GM23338 (cell line): ENCODE data around the gene SYCN. TPM values are rescaled to one million over a fixed set of nuclear protein-coding genes. Genes with fewer than 3 reads are reported as not detected.

ENCODE experiments used
- ATAC-seq: fragments of 200-7000 bp; cut with Tn5 transposase; 3 replicates; pipeline ENCODE4 v1.9.1; 2020
- DNase-seq: peaks from one replicate; pipeline ENCODE4 v3.0.0-alpha.2; 2015; ENCODE audit warnings: low spot score
- H2AFZ ChIP-seq: fragments of 200-600 bp; sonication (generic); 2 replicates; pipeline ENCODE4 v1.8.0; 2016; ENCODE audit warnings: antibody characterized with exemption, mild to moderate bottlenecking, moderate library complexity
- H3F3A ChIP-seq: fragments of 200-600 bp; sonication (generic); replicated peaks from 2 replicates; pipeline ENCODE4 v1.8.0; 2017; ENCODE audit warnings: antibody characterized with exemption, mixed run types, low read depth
- H3K27ac ChIP-seq: fragments of 200-600 bp; sonication (generic); 2 replicates; pipeline ENCODE4 v1.6.1; 2016; ENCODE audit warnings: low read depth
- H3K27me3 ChIP-seq: fragments of 200-600 bp; sonication (generic); 2 replicates; pipeline ENCODE4 v1.8.0; 2016; ENCODE audit warnings: mild to moderate bottlenecking, mixed run types, moderate library complexity; ENCODE audit not compliant: insufficient read depth
- H3K36me3 ChIP-seq: fragments of 200-600 bp; sonication (generic); 2 replicates; pipeline ENCODE4 v1.8.0; 2016; ENCODE audit warnings: mild to moderate bottlenecking; ENCODE audit not compliant: insufficient read depth
- H3K4me1 ChIP-seq: fragments of 200-600 bp; sonication (generic); 2 replicates; pipeline ENCODE4 v1.8.0; 2016; ENCODE audit warnings: mild to moderate bottlenecking, moderate library complexity; ENCODE audit not compliant: insufficient read depth
- H3K4me2 ChIP-seq: fragments of 200-600 bp; sonication (generic); 2 replicates; pipeline ENCODE4 v1.7.1; 2017; ENCODE audit warnings: mixed run types
- H3K4me3 ChIP-seq: fragments of 200-600 bp; sonication (generic); 2 replicates; pipeline ENCODE4 v1.6.1; 2016; ENCODE audit warnings: mixed run types
- H3K79me2 ChIP-seq: fragments of 200-600 bp; sonication (generic); replicated peaks from 2 replicates; pipeline ENCODE4 v1.8.0; 2017; ENCODE audit warnings: mild to moderate bottlenecking; ENCODE audit not compliant: insufficient read depth
- H3K9me2 ChIP-seq: fragments of 200-600 bp; sonication (generic); 2 replicates; pipeline ENCODE4 v1.8.0; 2017; ENCODE audit not compliant: insufficient read depth
- H4K20me1 ChIP-seq: fragments of 200-600 bp; sonication (generic); replicated peaks from 2 replicates; pipeline ENCODE4 v1.8.0; 2017; ENCODE audit warnings: mild to moderate bottlenecking; ENCODE audit not compliant: insufficient read depth
- H3K27ac Mint-ChIP-seq: 2 replicates; pipeline ENCODE4 v1.8.0; 2020; ENCODE audit warnings: inconsistent platforms, mild to moderate bottlenecking, moderate library complexity, mixed read lengths
- H3K27me3 Mint-ChIP-seq: 3 replicates; pipeline ENCODE4 v1.8.0; 2022; ENCODE audit warnings: low read depth, mild to moderate bottlenecking, moderate library complexity, mixed read lengths, inconsistent platforms; ENCODE audit not compliant: insufficient read depth, poor library complexity
- H3K36me3 Mint-ChIP-seq: 3 replicates; pipeline ENCODE4 v1.8.0; 2021; ENCODE audit warnings: low read depth, mild to moderate bottlenecking, inconsistent platforms, moderate library complexity, mixed read lengths
- H3K4me1 Mint-ChIP-seq: 3 replicates; pipeline ENCODE4 v1.8.0; 2020; ENCODE audit warnings: mild to moderate bottlenecking, inconsistent platforms, mixed read lengths
- H3K4me3 Mint-ChIP-seq: 3 replicates; pipeline ENCODE4 v1.8.0; 2021; ENCODE audit warnings: moderate library complexity, mild to moderate bottlenecking, inconsistent platforms, mixed read lengths
- H3K9me3 Mint-ChIP-seq: 3 replicates; pipeline ENCODE4 v1.8.0; 2020; ENCODE audit warnings: moderate library complexity, mild to moderate bottlenecking, inconsistent platforms, mixed read lengths
- EZH2 ChIP-seq: fragments of 200-600 bp; sonication (generic); IDR thresholded peaks from one replicate; pipeline ENCODE4 v1.8.0; 2017; ENCODE audit warnings: antibody characterized with exemption, mild to moderate bottlenecking, low read depth; ENCODE audit not compliant: unreplicated experiment
- EZH2phosphoT487 ChIP-seq: fragments of 200-600 bp; sonication (generic); IDR thresholded peaks from one replicate; pipeline ENCODE4 v1.8.1; 2018; ENCODE audit warnings: antibody characterized with exemption; ENCODE audit not compliant: unreplicated experiment
- NANOG ChIP-seq: IDR thresholded peaks from 2 replicates; pipeline ENCODE4 v1.6.1; 2016; ENCODE audit warnings: antibody characterized with exemption, borderline replicate concordance
- ZNF331 ChIP-seq: fragments of 250-450 bp; sonication (Bioruptor Pico); IDR thresholded peaks from 2 replicates; pipeline ENCODE4 v1.5.0; 2020; ENCODE audit warnings: low read depth, mild to moderate bottlenecking, moderate library complexity
- polyA plus RNA-seq: library from polyadenylated mRNA; unstranded; fragments of >200 nt; fragmentation: Nextera tagmentation; extraction: Ambion mirVana; gene quantifications from 2 replicates; pipeline ENCODE4 v1.2.1, GENCODE V29; 2016
- total RNA-seq: library from RNA; depleted of rRNA; stranded (reverse); fragments of >200 nt; shearing (Covaris generic); gene quantifications from 2 replicates; pipeline ENCODE4 v1.2.3, GENCODE V29; 2014
- TF ChIP-seq, protein P1 (sequence below): IDR thresholded peaks from 2 replicates; pipeline ENCODE4 v1.6.1; 2016; ENCODE audit warnings: antibody characterized with exemption
- TF ChIP-seq, protein P2 (sequence below): fragments of 250-450 bp; sonication (Bioruptor Pico); IDR thresholded peaks from 2 replicates; pipeline ENCODE4 v1.5.0; 2020; ENCODE audit warnings: mild to moderate bottlenecking, moderate library complexity

The SYCN gene
- total and polyA plus RNA-seq, 2 experiments from 2014 or later, result not detected

DNA sequence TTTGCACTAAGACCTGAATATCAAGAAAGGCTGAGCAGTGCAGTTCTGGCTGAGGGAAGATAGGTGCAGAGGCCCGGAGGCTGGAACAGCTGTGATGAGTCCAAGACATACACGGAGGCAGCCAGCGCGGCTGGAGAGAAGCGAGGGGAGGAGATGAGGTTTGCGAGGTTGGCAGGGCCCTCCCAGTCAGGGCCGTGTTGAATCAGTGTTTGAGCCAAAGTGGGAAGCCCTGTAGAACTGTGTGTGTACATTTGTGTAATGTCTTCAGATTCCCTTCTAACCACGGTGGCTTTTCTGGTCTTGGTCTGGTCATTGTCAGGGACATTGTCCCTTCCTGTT lies 43.6 kb downstream of the SYCN start (continued):
- TF ChIP-seq, protein P1, sequence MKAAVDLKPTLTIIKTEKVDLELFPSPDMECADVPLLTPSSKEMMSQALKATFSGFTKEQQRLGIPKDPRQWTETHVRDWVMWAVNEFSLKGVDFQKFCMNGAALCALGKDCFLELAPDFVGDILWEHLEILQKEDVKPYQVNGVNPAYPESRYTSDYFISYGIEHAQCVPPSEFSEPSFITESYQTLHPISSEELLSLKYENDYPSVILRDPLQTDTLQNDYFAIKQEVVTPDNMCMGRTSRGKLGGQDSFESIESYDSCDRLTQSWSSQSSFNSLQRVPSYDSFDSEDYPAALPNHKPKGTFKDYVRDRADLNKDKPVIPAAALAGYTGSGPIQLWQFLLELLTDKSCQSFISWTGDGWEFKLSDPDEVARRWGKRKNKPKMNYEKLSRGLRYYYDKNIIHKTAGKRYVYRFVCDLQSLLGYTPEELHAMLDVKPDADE, result no peak
- TF ChIP-seq, protein P2, sequence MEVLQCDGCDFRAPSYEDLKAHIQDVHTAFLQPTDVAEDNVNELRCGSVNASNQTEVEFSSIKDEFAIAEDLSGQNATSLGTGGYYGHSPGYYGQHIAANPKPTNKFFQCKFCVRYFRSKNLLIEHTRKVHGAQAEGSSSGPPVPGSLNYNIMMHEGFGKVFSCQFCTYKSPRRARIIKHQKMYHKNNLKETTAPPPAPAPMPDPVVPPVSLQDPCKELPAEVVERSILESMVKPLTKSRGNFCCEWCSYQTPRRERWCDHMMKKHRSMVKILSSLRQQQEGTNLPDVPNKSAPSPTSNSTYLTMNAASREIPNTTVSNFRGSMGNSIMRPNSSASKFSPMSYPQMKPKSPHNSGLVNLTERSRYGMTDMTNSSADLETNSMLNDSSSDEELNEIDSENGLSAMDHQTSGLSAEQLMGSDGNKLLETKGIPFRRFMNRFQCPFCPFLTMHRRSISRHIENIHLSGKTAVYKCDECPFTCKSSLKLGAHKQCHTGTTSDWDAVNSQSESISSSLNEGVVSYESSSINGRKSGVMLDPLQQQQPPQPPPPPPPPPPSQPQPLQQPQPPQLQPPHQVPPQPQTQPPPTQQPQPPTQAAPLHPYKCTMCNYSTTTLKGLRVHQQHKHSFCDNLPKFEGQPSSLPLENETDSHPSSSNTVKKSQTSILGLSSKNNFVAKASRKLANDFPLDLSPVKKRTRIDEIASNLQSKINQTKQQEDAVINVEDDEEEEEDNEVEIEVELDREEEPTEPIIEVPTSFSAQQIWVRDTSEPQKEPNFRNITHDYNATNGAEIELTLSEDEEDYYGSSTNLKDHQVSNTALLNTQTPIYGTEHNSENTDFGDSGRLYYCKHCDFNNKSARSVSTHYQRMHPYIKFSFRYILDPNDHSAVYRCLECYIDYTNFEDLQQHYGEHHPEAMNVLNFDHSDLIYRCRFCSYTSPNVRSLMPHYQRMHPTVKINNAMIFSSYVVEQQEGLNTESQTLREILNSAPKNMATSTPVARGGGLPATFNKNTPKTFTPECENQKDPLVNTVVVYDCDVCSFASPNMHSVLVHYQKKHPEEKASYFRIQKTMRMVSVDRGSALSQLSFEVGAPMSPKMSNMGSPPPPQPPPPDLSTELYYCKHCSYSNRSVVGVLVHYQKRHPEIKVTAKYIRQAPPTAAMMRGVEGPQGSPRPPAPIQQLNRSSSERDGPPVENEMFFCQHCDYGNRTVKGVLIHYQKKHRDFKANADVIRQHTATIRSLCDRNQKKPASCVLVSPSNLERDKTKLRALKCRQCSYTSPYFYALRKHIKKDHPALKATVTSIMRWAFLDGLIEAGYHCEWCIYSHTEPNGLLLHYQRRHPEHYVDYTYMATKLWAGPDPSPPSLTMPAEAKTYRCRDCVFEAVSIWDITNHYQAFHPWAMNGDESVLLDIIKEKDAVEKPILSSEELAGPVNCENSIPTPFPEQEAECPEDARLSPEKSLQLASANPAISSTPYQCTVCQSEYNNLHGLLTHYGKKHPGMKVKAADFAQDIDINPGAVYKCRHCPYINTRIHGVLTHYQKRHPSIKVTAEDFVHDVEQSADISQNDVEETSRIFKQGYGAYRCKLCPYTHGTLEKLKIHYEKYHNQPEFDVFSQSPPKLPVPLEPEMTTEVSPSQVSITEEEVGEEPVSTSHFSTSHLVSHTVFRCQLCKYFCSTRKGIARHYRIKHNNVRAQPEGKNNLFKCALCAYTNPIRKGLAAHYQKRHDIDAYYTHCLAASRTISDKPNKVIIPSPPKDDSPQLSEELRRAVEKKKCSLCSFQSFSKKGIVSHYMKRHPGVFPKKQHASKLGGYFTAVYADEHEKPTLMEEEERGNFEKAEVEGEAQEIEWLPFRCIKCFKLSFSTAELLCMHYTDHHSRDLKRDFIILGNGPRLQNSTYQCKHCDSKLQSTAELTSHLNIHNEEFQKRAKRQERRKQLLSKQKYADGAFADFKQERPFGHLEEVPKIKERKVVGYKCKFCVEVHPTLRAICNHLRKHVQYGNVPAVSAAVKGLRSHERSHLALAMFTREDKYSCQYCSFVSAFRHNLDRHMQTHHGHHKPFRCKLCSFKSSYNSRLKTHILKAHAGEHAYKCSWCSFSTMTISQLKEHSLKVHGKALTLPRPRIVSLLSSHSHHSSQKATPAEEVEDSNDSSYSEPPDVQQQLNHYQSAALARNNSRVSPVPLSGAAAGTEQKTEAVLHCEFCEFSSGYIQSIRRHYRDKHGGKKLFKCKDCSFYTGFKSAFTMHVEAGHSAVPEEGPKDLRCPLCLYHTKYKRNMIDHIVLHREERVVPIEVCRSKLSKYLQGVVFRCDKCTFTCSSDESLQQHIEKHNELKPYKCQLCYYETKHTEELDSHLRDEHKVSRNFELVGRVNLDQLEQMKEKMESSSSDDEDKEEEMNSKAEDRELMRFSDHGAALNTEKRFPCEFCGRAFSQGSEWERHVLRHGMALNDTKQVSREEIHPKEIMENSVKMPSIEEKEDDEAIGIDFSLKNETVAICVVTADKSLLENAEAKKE (CRISPR knock-in tag), result no peak
- no peak for TF ChIP-seq EZH2
- no peak for TF ChIP-seq NANOG

DNA sequence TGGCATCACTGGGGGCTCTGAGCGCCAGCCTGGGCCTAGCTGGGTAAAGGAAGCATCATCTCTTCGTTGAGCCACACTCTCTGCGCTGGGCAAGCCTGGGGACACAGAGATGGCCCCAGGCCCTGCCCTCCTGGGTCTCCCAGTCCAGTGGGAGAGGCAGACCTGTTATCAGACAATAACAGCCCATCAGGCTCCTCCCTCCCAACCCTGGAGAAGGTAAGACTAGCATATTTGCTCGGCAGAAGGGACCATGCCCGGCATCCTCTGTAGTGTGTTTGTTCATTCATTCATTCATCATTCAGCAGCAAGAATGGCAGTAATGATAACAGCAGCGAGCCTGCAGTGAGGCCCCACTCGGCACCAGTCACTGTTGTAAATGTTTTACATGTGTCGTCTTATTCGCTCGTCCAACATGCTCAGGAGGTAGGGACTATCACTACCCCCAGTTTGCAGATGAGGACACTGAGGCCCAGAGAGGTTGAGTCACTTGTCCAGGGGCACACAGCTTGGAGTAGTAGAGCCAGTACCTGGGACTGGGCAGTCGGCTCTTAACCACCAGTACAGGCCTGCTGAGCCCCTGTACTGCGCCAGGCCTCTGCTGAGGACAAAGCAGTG lies 45.3 kb downstream of the SYCN start:
- Histone ChIP-seq H3K36me3 (no peaks in the 10 kb centered on the region), H4K20me1 (peaks cover 5% of the 10 kb centered on the region; the same call in 1 of the 2 replicates), H2AFZ (no peak overlapping the region), H3K27ac (no peak overlapping the region), H3K27me3 (no peaks in the 10 kb centered on the region), H3K79me2 (peaks cover 42% of the 10 kb centered on the region), H3F3A (no peaks in the 10 kb centered on the region), H3K4me1 (peaks cover 17% of the 10 kb centered on the region), H3K4me3 (no peak overlapping the region), H3K4me2 (no peak overlapping the region), H3K9me2 (no peaks in the 10 kb centered on the region)
- DNase-seq (no peak), ATAC-seq (no peak)
- Mint-ChIP-seq H3K4me1 (peaks cover 46% of the 10 kb centered on the region), H3K4me3 (no peak overlapping the region), H3K9me3 (no peaks in the 10 kb centered on the region; the same call in 1 of the 3 replicates), H3K27ac (no peak overlapping the region), H3K27me3 (peaks cover 12% of the 10 kb centered on the region), H3K36me3 (no peaks in the 10 kb centered on the region; the same call in 1 of the 3 replicates)
- TF ChIP-seq EZH2phosphoT487, result no peak
- no peak for TF ChIP-seq ZNF331 (CRISPR knock-in tag)
- TF ChIP-seq, protein P2 (CRISPR knock-in tag), result no peak
